Measurements from ENCODE around the gene SAMD13. TPM values are rescaled to one million over a fixed set of nuclear protein-coding genes. Genes with fewer than 3 reads are reported as not detected.

The SAMD13 gene
- total and polyA plus RNA-seq, 2 donors (not counting 3 experiments of a cell fraction or from before 2014, with no cell fraction given): 1.2 to 4.8 TPM

DNA sequence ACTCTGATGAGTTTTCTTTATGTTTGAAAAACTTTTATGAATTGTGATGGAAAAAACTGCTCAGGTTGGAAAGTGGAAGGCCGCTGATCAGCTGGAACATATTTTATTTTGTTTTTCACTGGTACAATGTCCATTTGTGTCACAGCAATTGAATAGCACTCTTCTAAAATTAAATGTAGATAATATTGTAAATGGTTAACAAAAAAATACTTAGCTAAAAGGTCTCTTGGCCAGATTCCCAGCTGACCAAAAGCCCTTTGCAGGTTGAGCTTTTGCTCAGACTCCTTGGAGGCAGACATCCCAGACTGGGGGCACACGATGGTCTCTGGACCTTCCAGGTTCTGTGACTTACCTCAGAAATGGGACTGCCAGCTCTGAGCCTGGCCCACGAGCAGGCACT lies 26.3 kb downstream of the SAMD13 start:
- CTCF ChIA-PET: interaction anchor here (1.5 kb wide), 1 partner anchor 25 kb away, joined by 4 read pairs; no protein-coding TSS in a partner anchor
- Histone ChIP-seq H3K4me1 (ENCODE audit: control insufficient read depth, extremely low read depth, insufficient read depth, low read length) (no peaks in the 10 kb centered on the region), H3K36me3 (ENCODE audit: control insufficient read depth in 2 of 2, extremely low read depth in 1 of 2, insufficient read depth in 2 of 2, low read length in 2 of 2) (no peaks in the 10 kb centered on the region), H3K4me3 (replicated peaks in 1 of 3; ENCODE audit: insufficient read depth in 1 of 3, low read depth in 1 of 3, low read length in 3 of 3) (no peak overlapping the region), H3K4me2 (ENCODE audit: insufficient read depth, low read length) (no peak overlapping the region), H3K27me3 (ENCODE audit: control insufficient read depth in 2 of 2, insufficient read depth in 2 of 2, low read length in 2 of 2) (no peaks in the 10 kb centered on the region), H2AFZ (ENCODE audit: low read depth, low read length) (no peak overlapping the region), H4K20me1 (replicated peaks; ENCODE audit: control insufficient read depth, extremely low read depth, insufficient read depth, low read length) (no peaks in the 10 kb centered on the region), H3K27ac (ENCODE audit: insufficient read depth, low read depth, low read length) (no peak overlapping the region), H3K9ac (replicated peaks; ENCODE audit: extremely low read depth, insufficient read depth, low read length) (no peak overlapping the region), H3K9me3 (replicated peaks; ENCODE audit: control insufficient read depth, insufficient read depth, low read length) (no peaks in the 10 kb centered on the region), H3K79me2 (ENCODE audit: control insufficient read depth, insufficient read depth, low read length) (no peaks in the 10 kb centered on the region), H3K9me1 (replicated peaks; ENCODE audit: control insufficient read depth, extremely low read depth, insufficient read depth, low read length) (no peaks in the 10 kb centered on the region)
- FAIRE-seq (no peak), DNase-seq (ENCODE audit: low read depth, low spot score) (no peak)
- intact Hi-C loops (cut with micrococcal nuclease) (no loop called here), dilution Hi-C loops (cut with MboI; ENCODE audit: extremely low pct_ligation_motif_present, low sequenced_read_pairs) (no loop called here)
- POLR2A ChIA-PET: no interaction called here
- no TSS peak for BruUV-seq (replicated peaks)
- no peak for TF ChIP-seq FOS (IDR thresholded peaks at IDR 0.05; ENCODE audit: borderline replicate concordance, insufficient read depth, low read length)
- no peak for TF ChIP-seq GATA2 (IDR thresholded peaks at IDR 0.05; ENCODE audit: insufficient read depth, insufficient read length, low read depth, low read length)
- TF ChIP-seq POLR2AphosphoS5 (IDR thresholded peaks at IDR 0.05; ENCODE audit: insufficient read depth, low read depth, low read length): no peak
- no peak for TF ChIP-seq POLR2A (IDR thresholded peaks at IDR 0.05; ENCODE audit: low read depth, low read length)
- TF ChIP-seq, protein P1, sequence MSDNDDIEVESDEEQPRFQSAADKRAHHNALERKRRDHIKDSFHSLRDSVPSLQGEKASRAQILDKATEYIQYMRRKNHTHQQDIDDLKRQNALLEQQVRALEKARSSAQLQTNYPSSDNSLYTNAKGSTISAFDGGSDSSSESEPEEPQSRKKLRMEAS (IDR thresholded peaks at IDR 0.05; ENCODE audit: insufficient read depth, insufficient read length): no peak
- TF ChIP-seq, protein P2, sequence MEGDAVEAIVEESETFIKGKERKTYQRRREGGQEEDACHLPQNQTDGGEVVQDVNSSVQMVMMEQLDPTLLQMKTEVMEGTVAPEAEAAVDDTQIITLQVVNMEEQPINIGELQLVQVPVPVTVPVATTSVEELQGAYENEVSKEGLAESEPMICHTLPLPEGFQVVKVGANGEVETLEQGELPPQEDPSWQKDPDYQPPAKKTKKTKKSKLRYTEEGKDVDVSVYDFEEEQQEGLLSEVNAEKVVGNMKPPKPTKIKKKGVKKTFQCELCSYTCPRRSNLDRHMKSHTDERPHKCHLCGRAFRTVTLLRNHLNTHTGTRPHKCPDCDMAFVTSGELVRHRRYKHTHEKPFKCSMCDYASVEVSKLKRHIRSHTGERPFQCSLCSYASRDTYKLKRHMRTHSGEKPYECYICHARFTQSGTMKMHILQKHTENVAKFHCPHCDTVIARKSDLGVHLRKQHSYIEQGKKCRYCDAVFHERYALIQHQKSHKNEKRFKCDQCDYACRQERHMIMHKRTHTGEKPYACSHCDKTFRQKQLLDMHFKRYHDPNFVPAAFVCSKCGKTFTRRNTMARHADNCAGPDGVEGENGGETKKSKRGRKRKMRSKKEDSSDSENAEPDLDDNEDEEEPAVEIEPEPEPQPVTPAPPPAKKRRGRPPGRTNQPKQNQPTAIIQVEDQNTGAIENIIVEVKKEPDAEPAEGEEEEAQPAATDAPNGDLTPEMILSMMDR (IDR thresholded peaks at IDR 0.05; ENCODE audit: extremely low read depth in 1 of 2, insufficient read depth in 1 of 2, low read depth in 1 of 2, low read length in 2 of 2): no peak
- no peak for TF ChIP-seq MYC (IDR thresholded peaks at IDR 0.05; ENCODE audit: low read depth, low read length)
- no peak for TF ChIP-seq EZH2 (IDR thresholded peaks at IDR 0.05; ENCODE audit: borderline replicate concordance, low read depth, low read length, severe bottlenecking)
- no peak for TF ChIP-seq JUN (IDR thresholded peaks at IDR 0.05; ENCODE audit: borderline replicate concordance, insufficient read depth, insufficient read length, low read depth)

Measured in endothelial cell of umbilical vein (primary cell).